GM12891 (cell line): ENCODE measurements around the gene HSPA12B.
A peak's percentile ranks its signal among the peaks of the same experiment; 100 is the strongest.

Experiments used
- DNase-seq: peaks from one replicate; pipeline ENCODE4 v3.0.0; 2011; ENCODE audit warnings: low spot score; ENCODE audit not compliant: insufficient read length
- FAIRE-seq: peaks from 2 replicates; lab custom pipeline; 2011; peaks lifted over from hg19 to GRCh38; lab: Jason Lieb, UNC
- PAX5 ChIP-seq: IDR thresholded peaks from 2 replicates; pipeline ENCODE4 v1.6.1; 2011; ENCODE audit warnings: low read length, moderate library complexity, mild to moderate bottlenecking; ENCODE audit not compliant: insufficient read depth, severe bottlenecking
- POLR2A ChIP-seq: IDR thresholded peaks from 2 replicates; pipeline ENCODE4 v1.6.1; 2011; ENCODE audit warnings: low read depth, low read length, control low read depth
- POLR2AphosphoS5 ChIP-seq: IDR thresholded peaks from 2 replicates; pipeline ENCODE4 v1.6.1; 2011; ENCODE audit warnings: low read depth, low read length, control low read depth
- POU2F2 ChIP-seq: IDR thresholded peaks from 2 replicates; pipeline ENCODE4 v1.6.1; 2011; ENCODE audit warnings: low read depth, mild to moderate bottlenecking, control low read depth, low read length, moderate library complexity
- SPI1 ChIP-seq: IDR thresholded peaks from 2 replicates; pipeline ENCODE4 v1.6.1; 2011; ENCODE audit warnings: low read depth, low read length, control low read depth
- TAF1 ChIP-seq: IDR thresholded peaks from 2 replicates; pipeline ENCODE4 v1.6.1; 2011; ENCODE audit warnings: low read depth, low read length, control low read depth

HSPA12B gene

GRCh38 chr20:3728876-3729275, 3.6 kb upstream of the HSPA12B start:
- FAIRE-seq: no peak
- TF ChIP-seq POLR2A (no peak), POU2F2 (no peak), SPI1 (no peak), PAX5 (no peak), POLR2AphosphoS5 (no peak), TAF1 (no peak)
- no peak for DNase-seq

- TF ChIP-seq SPI1 (no peak), PAX5 (no peak), POLR2A (no peak), POU2F2 (no peak), TAF1 (no peak), POLR2AphosphoS5 (no peak)
- DNase-seq (no peak), FAIRE-seq (no peak)
Measured at GRCh38 chr20:3729378-3729777, 3.1 kb upstream of the HSPA12B start.

GRCh38 chr20:3729811-3730540, 2.5 kb upstream of the HSPA12B start:
- TF ChIP-seq POLR2A (no peak), TAF1 (no peak), POLR2AphosphoS5 (no peak), SPI1 (no peak), POU2F2 (no peak), PAX5 (no peak)
- FAIRE-seq: no peak
- DNase-seq: no peak

- TF ChIP-seq POLR2A: no peak
- no peak for TF ChIP-seq TAF1
- TF ChIP-seq PAX5: no peak
- TF ChIP-seq SPI1: no peak
- no peak for TF ChIP-seq POLR2AphosphoS5
- TF ChIP-seq POU2F2: no peak
- FAIRE-seq (peak; percentile 67), DNase-seq (no peak)
Measured at GRCh38 chr20:3730803-3731672, 1.4 kb upstream of the HSPA12B start.

GRCh38 chr20:3731944-3732326, 550 bp upstream of the HSPA12B start:
- TF ChIP-seq POLR2AphosphoS5 (no peak), POLR2A (no peak), SPI1 (no peak), POU2F2 (no peak)
- FAIRE-seq (no peak), DNase-seq (no peak)

GRCh38 chr20:3733119-3733995, 872 bp downstream of the HSPA12B start:
- FAIRE-seq (no peak), DNase-seq (no peak)
- no peak for TF ChIP-seq POU2F2
- TF ChIP-seq POLR2A: no peak
- TF ChIP-seq POLR2AphosphoS5: no peak
- TF ChIP-seq TAF1: no peak

- no peak for DNase-seq
- no peak for FAIRE-seq
- TF ChIP-seq POU2F2 (no peak), TAF1 (no peak), POLR2AphosphoS5 (no peak), SPI1 (no peak), PAX5 (no peak), POLR2A (no peak)
Measured at GRCh38 chr20:3734111-3734843, 1.8 kb downstream of the HSPA12B start.

- no peak for TF ChIP-seq PAX5
- TF ChIP-seq POU2F2: no peak
- TF ChIP-seq SPI1: no peak
- TF ChIP-seq POLR2A: no peak
- TF ChIP-seq TAF1: no peak
- no peak for TF ChIP-seq POLR2AphosphoS5
- FAIRE-seq: no peak
Measured at GRCh38 chr20:3735768-3736167, 3.3 kb downstream of the HSPA12B start.

More at GRCh38 chr20:3735768-3736167, 3.3 kb downstream of the HSPA12B start:
- DNase-seq: no peak
